Colonic mucosa (tissue), 4 donors: ENCODE results near the gene RSPH10B. TPM values are rescaled to one million over a fixed set of nuclear protein-coding genes. Genes with fewer than 3 reads are reported as not detected.
"Not testable (repeated sequence)": the region's sequence is repeated elsewhere in the genome, so short reads cannot be mapped to it uniquely, and the experiment has no call there.

ENCODE experiments used
- DNase-seq: peaks from one replicate; pipeline ENCODE4 v3.0.0-alpha.2; 2020
- H3K27ac ChIP-seq: fragments of 200-600 bp; one replicate; pipeline ENCODE4 v1.8.0; 2021
- H3K27me3 ChIP-seq: fragments of 200-600 bp; one replicate; pipeline ENCODE4 v1.8.0; 2021
- H3K36me3 ChIP-seq: fragments of 200-600 bp; one replicate; pipeline ENCODE4 v1.8.0; 2021
- H3K4me1 ChIP-seq: fragments of 200-600 bp; one replicate; pipeline ENCODE4 v1.8.0; 2021; ENCODE audit warnings: mild to moderate bottlenecking
- H3K4me3 ChIP-seq: fragments of 200-600 bp; one replicate; pipeline ENCODE4 v1.8.0; 2021
- H3K9ac ChIP-seq, 2 donors: one replicate each; pipeline ENCODE4 v1.7.0; 2013; ENCODE audit warnings: control low read depth in 2 of 2, low read depth in 2 of 2, low read length in 2 of 2
- H3K9me3 ChIP-seq: fragments of 200-600 bp; one replicate; pipeline ENCODE4 v1.8.0; 2021
- intact Hi-C: fragments of 100-400 bp; cut with DNase I; formaldehyde crosslinking; loops from one replicate; pipeline ENCODE4 v1.14.1; 2022
- total RNA-seq, 2 donors: library from RNA; stranded (reverse); fragmentation: NEBNext Ultra II Directional in 1 of 2; extraction: Animal tissue kit (Norgen Biotek cat#: 25700) in 1 of 2; gene quantifications; one replicate each; pipeline ENCODE4 v1.2.1, GENCODE V29; 2021
- TF ChIP-seq, protein P1 (sequence below): fragments of 200-600 bp; IDR thresholded peaks from one replicate; pipeline ENCODE4 v1.8.0; 2022; ENCODE audit warnings: antibody characterized with exemption, mild to moderate bottlenecking
- donor health status: healthy.
- donor health status: DM: no; HTN: no; CAD: no.
- donor health status: DM: no; HTN: no; CAD: no.

Gene RSPH10B
- not detected for total RNA-seq

DNA sequence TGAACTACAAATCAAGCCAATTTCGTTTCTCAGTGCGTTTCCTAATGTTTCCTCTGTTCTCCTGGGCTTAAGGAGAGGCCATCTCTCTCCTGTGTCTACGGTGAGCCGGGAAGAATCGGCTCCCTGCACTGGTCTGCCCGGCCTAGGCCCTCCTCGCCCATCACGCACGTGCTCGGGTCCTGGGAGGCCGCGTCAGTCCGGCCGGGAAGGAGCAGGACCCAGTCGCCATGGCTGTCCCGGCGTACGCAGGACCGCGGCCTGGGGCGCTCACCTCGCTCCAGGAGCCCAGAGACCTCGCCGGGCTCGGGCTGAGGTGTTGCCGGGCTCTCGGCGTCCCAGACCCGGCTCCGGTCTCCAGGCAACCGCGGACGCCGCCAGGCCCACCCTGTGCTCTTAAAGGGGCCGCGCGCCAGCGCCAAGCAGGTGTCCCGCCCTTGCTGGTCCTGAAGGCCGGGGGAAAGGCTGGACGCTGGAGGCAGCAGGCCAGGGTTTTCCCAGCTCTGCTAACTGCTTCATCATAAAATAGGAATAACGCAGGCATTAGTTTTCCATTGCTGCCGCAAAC, at the start of gene RSPH10B:
TSS of gene RSPH10B (minus strand) at position 343 of the 565 bp plus-strand sequence. CDS start 3,573 bp downstream, outside the sequence.
- H3K4me1 ChIP-seq, H3K36me3 ChIP-seq, DNase-seq, H3K4me3 ChIP-seq, H3K9me3 ChIP-seq, H3K27ac ChIP-seq, H3K9ac ChIP-seq, H3K27me3 ChIP-seq, intact Hi-C loops: not testable (repeated sequence)

DNA sequence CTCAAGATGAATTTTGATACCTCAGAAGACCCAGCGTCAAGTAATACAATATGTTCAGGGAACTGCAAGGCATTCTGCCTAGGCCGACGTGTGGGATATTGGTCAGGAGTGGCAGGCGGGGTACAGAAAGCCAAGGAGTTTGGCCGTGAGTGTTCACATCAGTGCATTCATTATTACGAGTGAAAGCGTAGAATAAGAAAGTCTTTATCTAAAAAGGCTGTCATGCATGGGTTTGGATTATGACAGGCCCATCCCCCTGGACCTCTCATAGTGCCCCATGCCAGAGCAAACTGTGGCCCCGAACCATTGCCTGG, 46.1 kb upstream of the RSPH10B start:
- Histone ChIP-seq H3K36me3 (peaks cover under 1% of the 10 kb centered on the region), H3K4me1 (no peaks in the 10 kb centered on the region), H3K27ac (no peak overlapping the region), H3K9me3 (no peaks in the 10 kb centered on the region), H3K27me3 (no peaks in the 10 kb centered on the region), H3K9ac (no peak overlapping the region), H3K4me3 (no peak overlapping the region)
- DNase-seq = no peak
- TF ChIP-seq, protein P1, sequence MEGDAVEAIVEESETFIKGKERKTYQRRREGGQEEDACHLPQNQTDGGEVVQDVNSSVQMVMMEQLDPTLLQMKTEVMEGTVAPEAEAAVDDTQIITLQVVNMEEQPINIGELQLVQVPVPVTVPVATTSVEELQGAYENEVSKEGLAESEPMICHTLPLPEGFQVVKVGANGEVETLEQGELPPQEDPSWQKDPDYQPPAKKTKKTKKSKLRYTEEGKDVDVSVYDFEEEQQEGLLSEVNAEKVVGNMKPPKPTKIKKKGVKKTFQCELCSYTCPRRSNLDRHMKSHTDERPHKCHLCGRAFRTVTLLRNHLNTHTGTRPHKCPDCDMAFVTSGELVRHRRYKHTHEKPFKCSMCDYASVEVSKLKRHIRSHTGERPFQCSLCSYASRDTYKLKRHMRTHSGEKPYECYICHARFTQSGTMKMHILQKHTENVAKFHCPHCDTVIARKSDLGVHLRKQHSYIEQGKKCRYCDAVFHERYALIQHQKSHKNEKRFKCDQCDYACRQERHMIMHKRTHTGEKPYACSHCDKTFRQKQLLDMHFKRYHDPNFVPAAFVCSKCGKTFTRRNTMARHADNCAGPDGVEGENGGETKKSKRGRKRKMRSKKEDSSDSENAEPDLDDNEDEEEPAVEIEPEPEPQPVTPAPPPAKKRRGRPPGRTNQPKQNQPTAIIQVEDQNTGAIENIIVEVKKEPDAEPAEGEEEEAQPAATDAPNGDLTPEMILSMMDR = no peak
- intact Hi-C loops = no loop called here

DNA sequence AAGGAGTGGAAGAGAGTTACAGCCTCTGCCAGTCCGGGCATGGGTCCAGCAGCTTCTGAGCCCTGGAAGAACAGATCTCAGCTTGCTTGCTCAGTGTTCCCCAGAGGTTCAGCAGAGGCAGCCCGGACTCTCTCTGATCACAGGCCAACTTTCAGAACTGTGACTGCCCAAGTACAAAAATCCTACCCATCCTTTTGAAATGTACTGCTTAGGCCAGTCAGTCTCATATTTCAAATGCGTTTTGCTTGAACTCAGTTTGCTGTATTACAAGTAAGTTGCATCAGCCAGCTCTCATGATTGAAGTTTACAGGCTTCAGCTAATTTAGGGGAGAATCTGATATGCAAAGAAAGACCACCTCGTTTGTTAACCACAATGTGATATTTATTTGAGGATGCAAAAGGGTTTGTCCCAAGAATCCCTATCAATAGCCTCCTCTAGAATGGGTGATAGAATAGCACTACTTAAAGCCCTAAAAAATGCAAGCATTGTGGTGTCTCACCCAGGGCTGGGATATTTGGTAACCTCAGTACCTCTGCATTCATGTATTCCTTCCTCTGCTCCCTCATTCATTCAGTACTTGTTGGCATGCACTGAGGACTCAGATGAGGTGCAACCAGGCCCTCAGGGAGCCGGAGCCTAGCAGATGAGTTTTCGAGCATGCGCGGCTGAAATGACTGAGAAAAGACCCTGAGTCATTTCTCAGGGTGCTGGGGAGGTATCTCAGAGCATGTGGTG, 45.6 kb upstream of the RSPH10B start:
- H3K36me3 ChIP-seq = no peaks in the 10 kb centered on the region
- intact Hi-C loops = no loop called here
- H3K4me1 ChIP-seq = peaks cover under 1% of the 10 kb centered on the region
- H3K9ac ChIP-seq = no peak overlapping the region
- H3K4me3 ChIP-seq = no peak overlapping the region
- H3K27ac ChIP-seq = no peak overlapping the region
- TF ChIP-seq, protein P1 = no peak
- DNase-seq = no peak
- H3K9me3 ChIP-seq = no peaks in the 10 kb centered on the region
- H3K27me3 ChIP-seq = no peaks in the 10 kb centered on the region

DNA sequence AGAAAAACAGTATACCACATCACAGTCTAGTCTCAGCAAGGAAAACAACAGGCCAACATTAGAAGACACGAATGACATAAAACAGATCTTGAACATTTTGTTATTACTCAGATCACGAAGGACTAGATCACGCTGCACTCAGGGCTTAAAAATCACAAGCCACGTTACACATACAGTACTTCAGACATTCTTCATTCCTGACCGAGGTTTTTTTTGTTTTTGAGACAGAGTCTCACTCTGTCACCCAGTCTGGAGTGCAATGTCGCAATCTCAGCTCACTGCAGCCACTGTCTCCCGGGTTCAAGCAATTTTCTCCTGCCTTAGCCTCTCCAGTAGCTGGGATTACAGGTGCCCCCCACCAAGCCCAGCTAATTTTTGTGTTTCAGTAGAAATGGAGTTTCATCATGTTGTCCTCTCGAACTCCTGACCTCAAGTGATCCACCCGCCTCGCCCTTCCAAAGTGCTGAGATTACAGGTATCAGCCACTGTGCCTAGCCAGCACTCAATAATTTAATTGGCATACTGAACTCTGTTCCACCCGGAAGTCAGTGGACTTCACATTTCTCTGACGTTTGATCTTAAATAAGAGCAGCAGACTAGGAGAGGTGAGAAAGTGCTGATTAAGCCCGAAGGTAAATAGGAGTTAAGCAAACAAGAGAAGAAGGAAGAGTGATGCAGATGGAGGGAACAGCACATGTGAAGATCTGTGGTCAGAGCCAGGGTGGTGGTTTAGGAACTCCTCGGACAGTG, 42.0 kb upstream of the RSPH10B start:
- Histone ChIP-seq H3K9ac (peak overlapping the region in 1 of 2 donors; percentile 21), H3K4me1 (peaks cover 3% of the 10 kb centered on the region), H3K36me3 (no peaks in the 10 kb centered on the region), H3K27ac (peak overlapping the region; percentile 75), H3K4me3 (no peak overlapping the region), H3K9me3 (no peaks in the 10 kb centered on the region), H3K27me3 (no peaks in the 10 kb centered on the region)
- intact Hi-C loops = no loop called here
- peak; percentile 68 for DNase-seq
- TF ChIP-seq, protein P1 = no peak

DNA sequence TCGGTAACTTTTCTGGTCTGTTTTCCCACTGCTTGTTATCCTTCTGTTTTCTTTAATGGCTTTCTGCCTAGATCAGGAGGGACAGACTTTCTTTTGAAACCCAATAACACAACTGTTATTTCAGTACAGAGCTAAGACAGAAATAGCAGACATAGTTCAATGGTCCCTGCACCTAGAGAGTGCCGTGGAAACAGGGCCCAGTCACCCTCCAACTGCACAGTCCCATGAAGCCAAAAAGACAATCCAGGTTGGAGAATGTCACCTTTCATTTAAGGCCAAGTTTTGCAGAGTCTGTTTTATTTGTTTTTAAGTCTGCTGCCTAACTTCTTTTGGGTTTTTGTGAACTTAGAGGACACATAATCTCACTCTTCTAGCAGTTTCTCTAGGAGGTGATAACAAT, 41.1 kb upstream of the RSPH10B start:
- no peaks in the 10 kb centered on the region for H3K27me3 ChIP-seq
- intact Hi-C loops = no loop called here
- H3K4me1 ChIP-seq = peaks cover 3% of the 10 kb centered on the region
- no peak overlapping the region for H3K9ac ChIP-seq
- no peaks in the 10 kb centered on the region for H3K36me3 ChIP-seq
- peak overlapping the region; percentile 75 for H3K27ac ChIP-seq
- no peaks in the 10 kb centered on the region for H3K9me3 ChIP-seq
- TF ChIP-seq, protein P1 = no peak
- H3K4me3 ChIP-seq = no peak overlapping the region
- no peak for DNase-seq

DNA sequence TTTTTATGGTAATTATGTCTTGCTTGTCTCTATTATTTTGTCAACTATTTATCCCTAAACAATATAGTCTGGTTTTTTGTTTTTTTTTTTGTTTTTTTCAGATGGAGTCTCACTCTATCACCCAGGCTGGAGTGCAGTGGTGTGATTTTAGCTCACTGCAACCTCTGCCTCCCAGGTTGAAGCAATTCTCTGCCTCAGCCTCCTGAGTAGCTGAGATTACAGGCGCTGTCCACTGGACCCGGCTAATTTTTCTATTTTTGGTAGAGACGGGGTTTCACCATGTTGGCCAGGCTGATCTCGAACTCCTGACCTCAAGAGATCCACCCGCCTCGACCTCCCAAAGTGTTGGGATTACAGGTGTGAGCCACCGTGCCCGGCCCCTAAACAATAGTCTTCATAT, 39.9 kb upstream of the RSPH10B start:
- H3K36me3 ChIP-seq, H3K4me1 ChIP-seq, intact Hi-C loops, H3K9me3 ChIP-seq, H3K27me3 ChIP-seq, DNase-seq, H3K27ac ChIP-seq, H3K4me3 ChIP-seq: not testable (repeated sequence)
- peak overlapping the region in 1 of 2 donors; percentile 35 for H3K9ac ChIP-seq
